Liver (tissue), 9 donors: ENCODE results near the gene COL21A1. TPM values are rescaled to one million over a fixed set of nuclear protein-coding genes. Genes with fewer than 3 reads are reported as not detected.

Source experiments
- DNase-seq: peaks from one replicate; pipeline ENCODE4 v3.0.0-alpha.2; 2017; ENCODE audit warnings: low spot score
- H3K27ac ChIP-seq, 2 donors: one replicate each; pipeline ENCODE4 v1.7.0; 2013; ENCODE audit warnings: inconsistent platforms in 2 of 2, low read length in 2 of 2, control low read depth in 1 of 2, low read depth in 1 of 2, mild to moderate bottlenecking in 1 of 2
- H3K27me3 ChIP-seq, 4 donors: one replicate each; pipeline versions ENCODE4 v1.6.1 to v1.7.0; 2013; ENCODE audit warnings: low read length in 3 of 4, inconsistent platforms in 1 of 4, mild to moderate bottlenecking in 1 of 4, moderate library complexity in 1 of 4; ENCODE audit not compliant: control insufficient read depth in 4 of 4, insufficient read depth in 4 of 4
- H3K36me3 ChIP-seq, 4 donors: one replicate each; pipeline versions ENCODE4 v1.6.1 to v1.7.0; 2013; ENCODE audit warnings: low read length in 3 of 4, mild to moderate bottlenecking in 3 of 4, low read depth in 1 of 4, moderate library complexity in 1 of 4; ENCODE audit not compliant: control insufficient read depth in 4 of 4, insufficient read depth in 3 of 4
- H3K4me1 ChIP-seq, 4 donors: one replicate each; pipeline versions ENCODE4 v1.6.1 to v1.7.0; 2013; ENCODE audit warnings: low read length in 3 of 4, mild to moderate bottlenecking in 3 of 4, moderate library complexity in 1 of 4; ENCODE audit not compliant: control insufficient read depth in 4 of 4, insufficient read depth in 4 of 4
- H3K4me3 ChIP-seq, 3 donors: one replicate each; pipeline versions ENCODE4 v1.6.1 to v1.7.0; 2013; ENCODE audit warnings: low read length in 3 of 3, control low read depth in 1 of 3, low read depth in 1 of 3, mild to moderate bottlenecking in 1 of 3
- H3K9ac ChIP-seq, 2 donors: one replicate each; pipeline ENCODE4 v1.7.0; 2013; ENCODE audit warnings: low read length in 2 of 2, mild to moderate bottlenecking in 2 of 2, moderate library complexity in 2 of 2, control low read depth in 1 of 2, low read depth in 1 of 2
- H3K9me3 ChIP-seq, 4 donors: one replicate each; pipeline versions ENCODE4 v1.6.1 to v1.7.0; 2013; ENCODE audit warnings: low read length in 3 of 4; ENCODE audit not compliant: control insufficient read depth in 4 of 4
- CTCF ChIP-seq: fragments of 150-350 bp; IDR thresholded peaks from 2 replicates; pipeline ENCODE4 v1.5.1; 2017; ENCODE audit warnings: improper control_type of control experiment, low read depth, low read length; ENCODE audit not compliant: missing input control
- EGR1 ChIP-seq, 2 donors: IDR thresholded peaks; 2 replicates each; pipeline ENCODE4 v1.6.1; 2016 to 2018; ENCODE audit warnings: antibody characterized with exemption in 2 of 2, low read depth in 2 of 2
- FOXA1 ChIP-seq: IDR thresholded peaks from 2 replicates; pipeline ENCODE4 v1.6.1; 2016; ENCODE audit warnings: antibody characterized with exemption
- FOXA2 ChIP-seq: IDR thresholded peaks from 2 replicates; pipeline ENCODE4 v1.6.1; 2016; ENCODE audit warnings: antibody characterized with exemption
- GABPA ChIP-seq, 2 donors: IDR thresholded peaks in 1 of 2; conservative IDR thresholded peaks in 1 of 2; 2 replicates each; pipeline ENCODE4 v1.6.1; 2016; ENCODE audit warnings: antibody characterized with exemption in 2 of 2, mild to moderate bottlenecking in 1 of 2, moderate library complexity in 1 of 2
- HNF4A ChIP-seq, 2 donors: conservative IDR thresholded peaks; 2 replicates each; pipeline ENCODE4 v1.6.1; 2016; ENCODE audit warnings: antibody characterized with exemption in 2 of 2, mild to moderate bottlenecking in 2 of 2
- JUND ChIP-seq, 2 donors: IDR thresholded peaks; 2 replicates each; pipeline ENCODE4 v1.6.1; 2016; ENCODE audit warnings: antibody characterized with exemption in 2 of 2
- NR2F2 ChIP-seq: IDR thresholded peaks from 2 replicates; pipeline ENCODE4 v1.6.1; 2016; ENCODE audit warnings: antibody characterized with exemption
- RAD21 ChIP-seq, 2 donors: IDR thresholded peaks; 2 replicates each; pipeline ENCODE4 v1.6.1; 2016; ENCODE audit warnings: antibody characterized with exemption in 2 of 2, mild to moderate bottlenecking in 2 of 2
- RXRA ChIP-seq, 2 donors: IDR thresholded peaks; 2 replicates each; pipeline ENCODE4 v1.6.1; 2017 to 2018; ENCODE audit warnings: antibody characterized with exemption in 2 of 2, mild to moderate bottlenecking in 1 of 2
- SP1 ChIP-seq: IDR thresholded peaks from 2 replicates; pipeline ENCODE4 v1.6.1; 2018; ENCODE audit warnings: antibody characterized with exemption, mild to moderate bottlenecking
- TAF1 ChIP-seq: conservative IDR thresholded peaks from 2 replicates; pipeline ENCODE4 v1.6.1; 2016; ENCODE audit warnings: antibody characterized with exemption, mild to moderate bottlenecking
- ZBTB33 ChIP-seq: IDR thresholded peaks from 2 replicates; pipeline ENCODE4 v1.6.1; 2016; ENCODE audit warnings: antibody characterized with exemption
- WGBS: extraction: QIAGEN DNeasy Blood & Tissue Kit; methylation state at CpG from one replicate; pipeline ENCODE4 v1.1.7; 2013; 5-methylcytosine and 5-hydroxymethylcytosine counted together
- polyA plus RNA-seq, 2 donors: library from polyadenylated mRNA; stranded (reverse) in 1 of 2; unstranded in 1 of 2; fragments of 200-250 nt in 1 of 2; fragments of >200 nt in 1 of 2; fragmentation: Nextera tagmentation in 1 of 2; extraction: Ambion mirVana in 1 of 2; gene quantifications; one replicate each; pipeline versions ENCODE4 v1.2.1 to v1.2.3, GENCODE V29; 2013 to 2015
- total RNA-seq, 2 donors: library from RNA; depleted of rRNA; stranded (reverse); fragments of >200 nt; gene quantifications; one replicate each; pipeline ENCODE4 v1.2.3, GENCODE V29; 2014
- TF ChIP-seq, protein P1 (sequence below): IDR thresholded peaks from 2 replicates; pipeline ENCODE4 v1.6.1; 2016; ENCODE audit warnings: antibody characterized with exemption, mild to moderate bottlenecking
- TF ChIP-seq, protein P2 (sequence below): IDR thresholded peaks from 2 replicates; pipeline ENCODE4 v1.6.1; 2016; ENCODE audit warnings: antibody characterized with exemption
- donor health status: healthy.
- donor health status: healthy.
- donor health status: healthy.
- donor health status: healthy.
- donor health status: healthy.

COL21A1 gene
- total and polyA plus RNA-seq, 4 donors = 0.48 to 1.3 (median 0.52) TPM

DNA sequence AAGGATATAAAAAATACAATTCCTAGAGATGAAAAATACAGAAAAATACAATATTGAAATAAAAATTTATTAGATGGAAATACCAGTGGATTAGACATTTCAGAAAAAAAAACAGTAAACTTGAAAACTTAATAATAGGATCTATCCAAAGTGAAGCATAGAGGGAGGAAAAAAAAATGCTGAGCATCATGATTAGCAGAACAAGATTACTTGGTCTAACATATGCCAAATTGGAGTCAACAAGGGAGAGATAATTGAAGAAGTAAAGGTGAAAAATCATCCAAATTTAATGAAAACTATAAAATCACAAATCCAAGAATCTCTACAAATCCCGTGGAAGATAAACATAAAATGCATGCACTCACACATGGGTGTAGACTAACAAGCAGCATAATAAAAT lies 205.8 kb downstream of the COL21A1 start:
- no peaks in the 10 kb centered on the region for H3K4me1 ChIP-seq
- no peak for TF ChIP-seq TAF1
- no peak for TF ChIP-seq RXRA (IDR thresholded peaks at IDR 0.05)
- TF ChIP-seq EGR1 (IDR thresholded peaks at IDR 0.05; ENCODE audit: low read depth in 2 of 2) = no peak
- no peak for TF ChIP-seq HNF4A (conservative IDR thresholded peaks at IDR 0.05)
- TF ChIP-seq SP1 = no peak
- no peak for TF ChIP-seq ZBTB33
- TF ChIP-seq, protein P1, sequence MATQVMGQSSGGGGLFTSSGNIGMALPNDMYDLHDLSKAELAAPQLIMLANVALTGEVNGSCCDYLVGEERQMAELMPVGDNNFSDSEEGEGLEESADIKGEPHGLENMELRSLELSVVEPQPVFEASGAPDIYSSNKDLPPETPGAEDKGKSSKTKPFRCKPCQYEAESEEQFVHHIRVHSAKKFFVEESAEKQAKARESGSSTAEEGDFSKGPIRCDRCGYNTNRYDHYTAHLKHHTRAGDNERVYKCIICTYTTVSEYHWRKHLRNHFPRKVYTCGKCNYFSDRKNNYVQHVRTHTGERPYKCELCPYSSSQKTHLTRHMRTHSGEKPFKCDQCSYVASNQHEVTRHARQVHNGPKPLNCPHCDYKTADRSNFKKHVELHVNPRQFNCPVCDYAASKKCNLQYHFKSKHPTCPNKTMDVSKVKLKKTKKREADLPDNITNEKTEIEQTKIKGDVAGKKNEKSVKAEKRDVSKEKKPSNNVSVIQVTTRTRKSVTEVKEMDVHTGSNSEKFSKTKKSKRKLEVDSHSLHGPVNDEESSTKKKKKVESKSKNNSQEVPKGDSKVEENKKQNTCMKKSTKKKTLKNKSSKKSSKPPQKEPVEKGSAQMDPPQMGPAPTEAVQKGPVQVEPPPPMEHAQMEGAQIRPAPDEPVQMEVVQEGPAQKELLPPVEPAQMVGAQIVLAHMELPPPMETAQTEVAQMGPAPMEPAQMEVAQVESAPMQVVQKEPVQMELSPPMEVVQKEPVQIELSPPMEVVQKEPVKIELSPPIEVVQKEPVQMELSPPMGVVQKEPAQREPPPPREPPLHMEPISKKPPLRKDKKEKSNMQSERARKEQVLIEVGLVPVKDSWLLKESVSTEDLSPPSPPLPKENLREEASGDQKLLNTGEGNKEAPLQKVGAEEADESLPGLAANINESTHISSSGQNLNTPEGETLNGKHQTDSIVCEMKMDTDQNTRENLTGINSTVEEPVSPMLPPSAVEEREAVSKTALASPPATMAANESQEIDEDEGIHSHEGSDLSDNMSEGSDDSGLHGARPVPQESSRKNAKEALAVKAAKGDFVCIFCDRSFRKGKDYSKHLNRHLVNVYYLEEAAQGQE = no peak
- no peak for TF ChIP-seq FOXA2
- no peak for TF ChIP-seq RAD21 (IDR thresholded peaks at IDR 0.05)
- TF ChIP-seq CTCF = no peak
- no peak overlapping the region for H3K4me3 ChIP-seq
- DNase-seq = no peak
- H3K9ac ChIP-seq = no peak overlapping the region
- H3K27ac ChIP-seq = no peak overlapping the region
- peaks cover 0 to 2% (median 0%) of the 10 kb centered on the region in 4 donors for H3K27me3 ChIP-seq
- H3K9me3 ChIP-seq = no peaks in the 10 kb centered on the region
- H3K36me3 ChIP-seq = no peaks in the 10 kb centered on the region
- 75% methylated on average over 1 of the region's 1 CpG for WGBS

DNA sequence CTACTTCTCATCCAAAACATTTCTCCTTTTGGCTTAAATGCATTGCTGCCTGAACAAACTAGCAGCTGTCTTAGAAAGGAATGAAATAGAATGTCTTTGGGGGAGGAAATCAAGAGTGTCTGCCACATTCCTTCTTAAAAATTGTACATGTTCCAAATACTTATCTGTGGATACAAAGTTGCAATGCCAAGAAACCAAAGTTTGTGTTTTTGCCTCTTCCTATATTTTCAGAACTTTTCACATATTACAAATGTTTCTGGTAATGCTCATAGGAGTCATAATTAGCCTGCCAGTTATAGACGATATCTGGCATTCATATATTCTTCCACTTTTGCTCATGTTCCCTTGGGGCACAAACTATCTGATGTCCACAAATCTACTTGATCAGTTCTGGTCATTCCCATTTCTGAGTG lies 206.5 kb downstream of the COL21A1 start:
- Histone ChIP-seq H3K9ac (no peak overlapping the region), H3K4me3 (no peak overlapping the region), H3K27me3 (peaks cover 0 to 2% (median 0%) of the 10 kb centered on the region in 4 donors), H3K9me3 (no peaks in the 10 kb centered on the region), H3K27ac (no peak overlapping the region), H3K36me3 (no peaks in the 10 kb centered on the region), H3K4me1 (no peaks in the 10 kb centered on the region)
- DNase-seq = no peak
- WGBS = 61% methylated on average over 1 of the region's 1 CpG
- TF ChIP-seq, protein P2, sequence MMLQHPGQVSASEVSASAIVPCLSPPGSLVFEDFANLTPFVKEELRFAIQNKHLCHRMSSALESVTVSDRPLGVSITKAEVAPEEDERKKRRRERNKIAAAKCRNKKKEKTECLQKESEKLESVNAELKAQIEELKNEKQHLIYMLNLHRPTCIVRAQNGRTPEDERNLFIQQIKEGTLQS = no peak
- TF ChIP-seq EGR1 (IDR thresholded peaks at IDR 0.05; ENCODE audit: low read depth in 2 of 2) (no peak), JUND (IDR thresholded peaks at IDR 0.05) (no peak), FOXA1 (no peak), CTCF (no peak), ZBTB33 (no peak), NR2F2 (no peak), RAD21 (IDR thresholded peaks at IDR 0.05) (no peak), HNF4A (conservative IDR thresholded peaks at IDR 0.05) (no peak), GABPA (IDR thresholded peaks at IDR 0.05 in 1 of 2, conservative IDR thresholded peaks at IDR 0.05 in 1 of 2) (no peak), TAF1 (no peak)
